ENCODE measurements around the gene C22orf39. TPM values are rescaled to one million over a fixed set of nuclear protein-coding genes. Genes with fewer than 3 reads are reported as not detected.

Gene C22orf39
- total and polyA plus RNA-seq, 12 donors, result 27.0 to 72.5 (median 44.4) TPM

DNA sequence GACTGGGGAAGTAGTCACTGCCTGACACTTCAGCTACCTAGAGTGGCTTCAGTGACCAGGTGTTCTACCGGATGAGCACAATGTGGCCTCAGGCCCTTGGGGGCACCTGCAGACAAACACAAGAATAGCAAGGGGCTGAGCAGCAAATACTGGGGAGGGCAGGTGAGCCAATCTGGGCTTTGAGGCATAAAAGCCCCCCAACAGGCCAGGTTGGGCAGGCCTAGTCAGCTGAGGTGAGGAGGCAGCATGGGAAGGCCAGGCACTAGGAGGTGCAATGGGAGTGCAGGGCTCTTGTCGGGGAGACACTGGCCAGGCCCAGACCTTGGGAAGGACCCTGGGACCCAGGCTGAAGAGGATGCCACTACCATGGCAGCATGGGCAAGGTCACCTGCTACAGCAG, 22.5 kb upstream of the C22orf39 start:
- no peak for TF ChIP-seq CTCF (IDR thresholded peaks at IDR 0.05)
- H3K36me3 ChIP-seq (replicated peaks in 1 of 2), result peaks cover 0 to 96% of the 10 kb centered on the region in 2 donors
- 80 to 86% (median 83%) methylated on average over 2 of the region's 2 CpGs for WGBS, 4 donors
- no peak overlapping the region for H3K27ac ChIP-seq
- peak in 1 of 7 donors; percentile 39 for DNase-seq
- H3K9me3 ChIP-seq (replicated peaks in 1 of 3), result no peaks in the 10 kb centered on the region
- intact Hi-C loops (cut with DNase I), result loop anchor here in 1 of 2 donors (10.0 kb wide), 1 partner anchor 175 kb away; the partner anchor contains the start of gene CLTCL1
- H3K27me3 ChIP-seq, result no peaks in the 10 kb centered on the region
- H3K4me3 ChIP-seq, result no peak overlapping the region
- no peaks in the 10 kb centered on the region for H3K4me1 ChIP-seq (replicated peaks in 1 of 2)

- Histone ChIP-seq H3K27ac (no peak overlapping the region), H3K27me3 (no peaks in the 10 kb centered on the region), H3K36me3 (replicated peaks in 1 of 2) (peaks cover 0 to 96% of the 10 kb centered on the region in 2 donors), H3K9me3 (replicated peaks in 1 of 3) (no peaks in the 10 kb centered on the region), H3K4me3 (no peak overlapping the region), H3K4me1 (replicated peaks in 1 of 2) (no peaks in the 10 kb centered on the region)
- 89 to 100% (median 92%) methylated on average over 1 to 7 of the region's 7 CpGs for WGBS, 4 donors
- intact Hi-C loops (cut with DNase I), result no loop called here
- TF ChIP-seq POLR2A (IDR thresholded peaks at IDR 0.05), result no peak
- no peak for TF ChIP-seq CTCF (IDR thresholded peaks at IDR 0.05)
- no peak for DNase-seq
Observed at GRCh38 chr22:19469421-19469820, 21.9 kb upstream of the C22orf39 start.

DNA sequence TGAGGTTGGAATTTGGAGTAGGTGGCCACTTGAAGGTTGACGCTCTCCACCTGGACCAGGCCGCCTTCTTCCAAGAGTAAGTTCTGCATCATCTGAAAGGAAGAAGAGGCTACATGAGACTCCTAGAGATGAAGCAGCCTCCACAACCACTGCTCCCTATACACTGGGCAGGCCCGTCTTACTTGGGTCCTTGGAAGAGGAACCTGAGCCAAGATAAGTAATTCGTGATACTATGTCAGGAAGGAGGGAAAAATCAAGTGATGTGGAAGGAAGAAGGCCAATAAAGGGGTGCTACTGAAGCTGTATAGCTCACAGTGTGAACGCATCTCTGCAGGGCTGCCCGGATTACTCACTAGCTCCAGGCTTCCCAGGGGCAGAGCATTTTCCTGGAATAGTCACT, 20.4 kb upstream of the C22orf39 start:
- Histone ChIP-seq H3K27ac (no peak overlapping the region), H3K9me3 (replicated peaks in 1 of 3) (no peaks in the 10 kb centered on the region), H3K36me3 (replicated peaks in 1 of 2) (peaks cover 0 to 99% of the 10 kb centered on the region in 2 donors), H3K27me3 (no peaks in the 10 kb centered on the region), H3K4me3 (no peak overlapping the region), H3K4me1 (replicated peaks in 1 of 2) (no peaks in the 10 kb centered on the region)
- DNase-seq, result peak in 1 of 7 donors; percentile 43
- TF ChIP-seq CTCF (IDR thresholded peaks at IDR 0.05) (no peak), POLR2A (IDR thresholded peaks at IDR 0.05) (no peak)
- intact Hi-C loops (cut with DNase I), result no loop called here
- 92 to 98% (median 94%) methylated on average over 4 to 6 of the region's 6 CpGs for WGBS, 4 donors

GRCh38 chr22:19466848-19467752, 19.6 kb upstream of the C22orf39 start:
- WGBS, 4 donors, result 91 to 96% (median 94%) methylated on average over 9 of the region's 9 CpGs
- Histone ChIP-seq H3K36me3 (replicated peaks in 1 of 2) (peaks cover 0 to 98% of the 10 kb centered on the region in 2 donors), H3K9me3 (replicated peaks in 1 of 3) (no peaks in the 10 kb centered on the region), H3K4me1 (replicated peaks in 1 of 2) (no peaks in the 10 kb centered on the region), H3K27me3 (no peaks in the 10 kb centered on the region), H3K4me3 (no peak overlapping the region), H3K27ac (no peak overlapping the region)
- intact Hi-C loops (cut with DNase I), result no loop called here
- no peak for TF ChIP-seq CTCF (IDR thresholded peaks at IDR 0.05)
- DNase-seq, result peak in 1 of 7 donors; percentile 42
